A673 (cell line): ENCODE data around the gene RHEX. TPM values are rescaled to one million over a fixed set of nuclear protein-coding genes. Genes with fewer than 3 reads are reported as not detected.

Experiments used
- BruUV-seq: library from RNA; stranded (reverse); fragments of 400-500 nt; replicated peaks from 2 replicates; lab custom pipeline; 2021; lab: Mats Ljungman, UMichigan
- CTCF ChIA-PET: fragments of 300-600 bp; sonication (Branson Sonifier 250); formaldehyde crosslinking; loops from one replicate; lab custom pipeline; 2022; ENCODE audit warnings: antibody characterized with exemption; lab: Charles Lee
- POLR2A ChIA-PET: fragments of 300-600 bp; sonication (Branson Sonifier 250); formaldehyde crosslinking; loops from one replicate; lab custom pipeline; 2022; ENCODE audit warnings: antibody characterized with exemption; ENCODE audit not compliant: low non-redundant PET; lab: Charles Lee
- DNase-seq: peaks from one replicate; pipeline ENCODE4 v3.0.0-alpha.2; 2015; ENCODE audit warnings: low spot score
- H3K27ac ChIP-seq: fragments of 200-600 bp; sonication (generic); 2 replicates; pipeline ENCODE4 v1.5.1; 2016; ENCODE audit warnings: mixed run types, low read depth, mild to moderate bottlenecking, mixed read lengths, antibody characterized with exemption, low read length; ENCODE audit not compliant: poor library complexity, severe bottlenecking
- H3K27me3 ChIP-seq: fragments of 200-600 bp; sonication (generic); replicated peaks from 2 replicates; pipeline ENCODE4 v1.6.1; 2017; ENCODE audit warnings: mixed run types, low read depth, mild to moderate bottlenecking, mixed read lengths, antibody characterized with exemption, low read length; ENCODE audit not compliant: insufficient read depth, poor library complexity
- H3K36me3 ChIP-seq: fragments of 200-600 bp; sonication (generic); 2 replicates; pipeline ENCODE4 v1.6.1; 2016; ENCODE audit warnings: mixed run types, mild to moderate bottlenecking, mixed read lengths, antibody characterized with exemption, low read length; ENCODE audit not compliant: insufficient read depth, poor library complexity, severe bottlenecking
- H3K4me1 ChIP-seq: fragments of 200-600 bp; sonication (generic); 2 replicates; pipeline ENCODE4 v1.6.1; 2017; ENCODE audit warnings: mixed run types, mild to moderate bottlenecking, mixed read lengths, antibody characterized with exemption, low read length; ENCODE audit not compliant: insufficient read depth, poor library complexity, severe bottlenecking
- H3K4me3 ChIP-seq: fragments of 200-600 bp; sonication (generic); 2 replicates; pipeline ENCODE4 v1.5.1; 2016; ENCODE audit warnings: low read depth, mixed run types, mild to moderate bottlenecking, mixed read lengths, low read length; ENCODE audit not compliant: poor library complexity, severe bottlenecking
- H3K9me3 ChIP-seq: fragments of 200-600 bp; sonication (generic); 2 replicates; pipeline ENCODE4 v1.6.1; 2016; ENCODE audit warnings: mixed run types, low read depth, mild to moderate bottlenecking, mixed read lengths, antibody characterized with exemption, low read length; ENCODE audit not compliant: poor library complexity, severe bottlenecking
- EZH2 ChIP-seq: fragments of 200-600 bp; sonication (generic); IDR thresholded peaks from 2 replicates; pipeline ENCODE4 v1.6.1; 2017; ENCODE audit warnings: borderline replicate concordance, low read depth, mild to moderate bottlenecking, mixed read lengths, antibody characterized with exemption, low read length; ENCODE audit not compliant: poor library complexity, severe bottlenecking
- intact Hi-C: fragments of 100-400 bp; cut with micrococcal nuclease; formaldehyde crosslinking; loops from one replicate; pipeline ENCODE4 v1.10.0; 2022; ENCODE audit not compliant: unreplicated experiment
- total RNA-seq: library from RNA; stranded (reverse); gene quantifications from 2 replicates; pipeline ENCODE4 v1.2.3, GENCODE V29; 2021
- TF ChIP-seq, protein P1 (sequence below): fragments of 300-800, 200-600 bp; sonication (generic); conservative IDR thresholded peaks from 2 replicates; pipeline ENCODE4 v1.5.1; 2017; ENCODE audit warnings: low read depth, mild to moderate bottlenecking, antibody characterized with exemption, low read length, moderate library complexity, mixed read lengths

The RHEX gene
- total RNA-seq, 1 experiment from 2014 or later: not detected

- no peaks in the 10 kb centered on the region for H3K4me1 ChIP-seq
- intact Hi-C loops: no loop called here
- no peak for DNase-seq
- TF ChIP-seq, protein P1, sequence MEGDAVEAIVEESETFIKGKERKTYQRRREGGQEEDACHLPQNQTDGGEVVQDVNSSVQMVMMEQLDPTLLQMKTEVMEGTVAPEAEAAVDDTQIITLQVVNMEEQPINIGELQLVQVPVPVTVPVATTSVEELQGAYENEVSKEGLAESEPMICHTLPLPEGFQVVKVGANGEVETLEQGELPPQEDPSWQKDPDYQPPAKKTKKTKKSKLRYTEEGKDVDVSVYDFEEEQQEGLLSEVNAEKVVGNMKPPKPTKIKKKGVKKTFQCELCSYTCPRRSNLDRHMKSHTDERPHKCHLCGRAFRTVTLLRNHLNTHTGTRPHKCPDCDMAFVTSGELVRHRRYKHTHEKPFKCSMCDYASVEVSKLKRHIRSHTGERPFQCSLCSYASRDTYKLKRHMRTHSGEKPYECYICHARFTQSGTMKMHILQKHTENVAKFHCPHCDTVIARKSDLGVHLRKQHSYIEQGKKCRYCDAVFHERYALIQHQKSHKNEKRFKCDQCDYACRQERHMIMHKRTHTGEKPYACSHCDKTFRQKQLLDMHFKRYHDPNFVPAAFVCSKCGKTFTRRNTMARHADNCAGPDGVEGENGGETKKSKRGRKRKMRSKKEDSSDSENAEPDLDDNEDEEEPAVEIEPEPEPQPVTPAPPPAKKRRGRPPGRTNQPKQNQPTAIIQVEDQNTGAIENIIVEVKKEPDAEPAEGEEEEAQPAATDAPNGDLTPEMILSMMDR: no peak
- TF ChIP-seq EZH2: no peak
- no peak overlapping the region for H3K27ac ChIP-seq
- no peaks in the 10 kb centered on the region for H3K9me3 ChIP-seq
- BruUV-seq: no TSS peak
- CTCF ChIA-PET: no interaction called here
- POLR2A ChIA-PET: no interaction called here
- no peaks in the 10 kb centered on the region for H3K36me3 ChIP-seq
- no peak overlapping the region for H3K4me3 ChIP-seq
- peaks cover 6% of the 10 kb centered on the region for H3K27me3 ChIP-seq
Observed at GRCh38 chr1:206127336-206127735, 74.4 kb downstream of the RHEX start.

GRCh38 chr1:206128196-206128595 lies 75.2 kb downstream of the RHEX start:
- no peaks in the 10 kb centered on the region for H3K9me3 ChIP-seq
- peaks cover 6% of the 10 kb centered on the region for H3K27me3 ChIP-seq
- TF ChIP-seq, protein P1: no peak
- H3K4me1 ChIP-seq: no peaks in the 10 kb centered on the region
- H3K27ac ChIP-seq: no peak overlapping the region
- intact Hi-C loops: no loop called here
- POLR2A ChIA-PET: no interaction called here
- BruUV-seq: no TSS peak
- no peak overlapping the region for H3K4me3 ChIP-seq
- CTCF ChIA-PET: no interaction called here
- H3K36me3 ChIP-seq: no peaks in the 10 kb centered on the region
- no peak for DNase-seq

- no peak overlapping the region for H3K27ac ChIP-seq
- DNase-seq: no peak
- BruUV-seq: no TSS peak
- no peaks in the 10 kb centered on the region for H3K4me1 ChIP-seq
- intact Hi-C loops: no loop called here
- no peak overlapping the region for H3K4me3 ChIP-seq
- H3K9me3 ChIP-seq: no peaks in the 10 kb centered on the region
- ChIA-PET POLR2A (no interaction called here), CTCF (no interaction called here)
- H3K27me3 ChIP-seq: peaks cover 3% of the 10 kb centered on the region
- TF ChIP-seq, protein P1: no peak
- TF ChIP-seq EZH2: no peak
- H3K36me3 ChIP-seq: no peaks in the 10 kb centered on the region
Observed at GRCh38 chr1:206131037-206131436, 78.1 kb downstream of the RHEX start.
